PC-3 (cell line): Measurements from ENCODE around the gene CDC7. TPM values are rescaled to one million over a fixed set of nuclear protein-coding genes. Genes with fewer than 3 reads are reported as not detected.

Source experiments
- ATAC-seq: fragments of 200-7000 bp; cut with Tn5 transposase; 2 replicates; pipeline ENCODE4 v1.9.1; 2020; ENCODE audit warnings: mild to moderate bottlenecking, moderate library complexity
- BruUV-seq: library from RNA; stranded (reverse); fragments of 400-500 nt; replicated peaks from 2 replicates; lab custom pipeline; 2021; lab: Mats Ljungman, UMichigan
- CTCF ChIA-PET: fragments of 300-600 bp; sonication (Branson Sonifier 250); formaldehyde crosslinking; loops from one replicate; lab custom pipeline; 2022; ENCODE audit warnings: antibody characterized with exemption; lab: Charles Lee
- POLR2A ChIA-PET: fragments of 300-600 bp; sonication (Branson Sonifier 250); formaldehyde crosslinking; loops from one replicate; lab custom pipeline; 2022; ENCODE audit warnings: antibody characterized with exemption; ENCODE audit not compliant: unreplicated experiment; lab: Charles Lee
- DNase-seq: peaks from one replicate; pipeline ENCODE4 v3.0.0-alpha.2; 2015
- H2AFZ ChIP-seq: fragments of 300-600 bp; sonication (generic); 2 replicates; pipeline ENCODE4 v1.6.0; 2016; ENCODE audit warnings: antibody characterized with exemption, low read length
- H3F3A ChIP-seq: fragments of 300-600 bp; sonication (generic); one replicate; pipeline ENCODE4 v1.6.0; 2017; ENCODE audit warnings: antibody characterized with exemption, low read length, control low read depth, mild to moderate bottlenecking; ENCODE audit not compliant: unreplicated experiment
- H3K27ac ChIP-seq: fragments of 300-600 bp; sonication (generic); 2 replicates; pipeline ENCODE4 v1.5.1; 2016; ENCODE audit warnings: mild to moderate bottlenecking, low read length
- H3K27me3 ChIP-seq: fragments of 300-600 bp; sonication (generic); 2 replicates; pipeline ENCODE4 v1.6.1; 2016; ENCODE audit warnings: low read length, mixed read lengths
- H3K36me3 ChIP-seq: fragments of 300-600 bp; sonication (generic); 2 replicates; pipeline ENCODE4 v1.6.1; 2016; ENCODE audit warnings: low read depth, mixed run types, low read length, mixed read lengths
- H3K4me1 ChIP-seq: fragments of 300-600 bp; sonication (generic); 2 replicates; pipeline ENCODE4 v1.5.1; 2016; ENCODE audit warnings: low read length; ENCODE audit not compliant: insufficient read depth
- H3K4me2 ChIP-seq: fragments of 300-600 bp; sonication (generic); 2 replicates; pipeline ENCODE4 v1.6.0; 2016; ENCODE audit warnings: low read length
- H3K4me3 ChIP-seq: fragments of 300-600 bp; sonication (generic); 2 replicates; pipeline ENCODE4 v1.5.1; 2016; ENCODE audit warnings: mild to moderate bottlenecking, low read length, mixed read lengths
- H3K79me2 ChIP-seq: fragments of 300-600 bp; sonication (generic); 2 replicates; pipeline ENCODE4 v1.6.1; 2017; ENCODE audit warnings: low read length, mixed read lengths
- H3K9ac ChIP-seq: fragments of 300-600 bp; sonication (generic); 2 replicates; pipeline ENCODE4 v1.6.0; 2016; ENCODE audit warnings: mild to moderate bottlenecking, low read length
- H3K9me2 ChIP-seq: fragments of 300-600 bp; sonication (generic); replicated peaks from 2 replicates; pipeline ENCODE4 v1.6.1; 2016; ENCODE audit warnings: mixed run types, low read length, mixed read lengths
- H3K9me3 ChIP-seq: fragments of 300-600 bp; sonication (generic); 2 replicates; pipeline ENCODE4 v1.6.1; 2016; ENCODE audit warnings: low read length, mixed read lengths
- H4K20me1 ChIP-seq: fragments of 300-600 bp; sonication (generic); 2 replicates; pipeline ENCODE4 v1.6.1; 2016; ENCODE audit warnings: low read length, mixed read lengths
- EZH2 ChIP-seq: fragments of 300-600 bp; sonication (generic); IDR thresholded peaks from one replicate; pipeline ENCODE4 v1.6.1; 2017; ENCODE audit warnings: antibody characterized with exemption, mild to moderate bottlenecking, low read length; ENCODE audit not compliant: unreplicated experiment
- EZH2phosphoT487 ChIP-seq: fragments of 300-600 bp; sonication (generic); IDR thresholded peaks from 2 replicates; pipeline ENCODE4 v1.6.1; 2018; ENCODE audit warnings: mild to moderate bottlenecking, antibody characterized with exemption, low read length, borderline replicate concordance
- intact Hi-C: fragments of 100-400 bp; cut with micrococcal nuclease; formaldehyde crosslinking; loops from 2 replicates; pipeline ENCODE4 v1.9.0; 2023
- total RNA-seq: library from RNA; depleted of rRNA; stranded (reverse); fragments of >200 nt; gene quantifications from 2 replicates; pipeline ENCODE4 v1.2.3, GENCODE V29; 2014
- TF ChIP-seq, protein P1 (sequence below): fragments of 300-600 bp; sonication (generic); conservative IDR thresholded peaks from 2 replicates; pipeline ENCODE4 v1.5.1; 2017; ENCODE audit warnings: antibody characterized with exemption, low read depth, mild to moderate bottlenecking, low read length

Gene CDC7
- total RNA-seq, 1 experiment from 2014 or later = 10.0 TPM

DNA sequence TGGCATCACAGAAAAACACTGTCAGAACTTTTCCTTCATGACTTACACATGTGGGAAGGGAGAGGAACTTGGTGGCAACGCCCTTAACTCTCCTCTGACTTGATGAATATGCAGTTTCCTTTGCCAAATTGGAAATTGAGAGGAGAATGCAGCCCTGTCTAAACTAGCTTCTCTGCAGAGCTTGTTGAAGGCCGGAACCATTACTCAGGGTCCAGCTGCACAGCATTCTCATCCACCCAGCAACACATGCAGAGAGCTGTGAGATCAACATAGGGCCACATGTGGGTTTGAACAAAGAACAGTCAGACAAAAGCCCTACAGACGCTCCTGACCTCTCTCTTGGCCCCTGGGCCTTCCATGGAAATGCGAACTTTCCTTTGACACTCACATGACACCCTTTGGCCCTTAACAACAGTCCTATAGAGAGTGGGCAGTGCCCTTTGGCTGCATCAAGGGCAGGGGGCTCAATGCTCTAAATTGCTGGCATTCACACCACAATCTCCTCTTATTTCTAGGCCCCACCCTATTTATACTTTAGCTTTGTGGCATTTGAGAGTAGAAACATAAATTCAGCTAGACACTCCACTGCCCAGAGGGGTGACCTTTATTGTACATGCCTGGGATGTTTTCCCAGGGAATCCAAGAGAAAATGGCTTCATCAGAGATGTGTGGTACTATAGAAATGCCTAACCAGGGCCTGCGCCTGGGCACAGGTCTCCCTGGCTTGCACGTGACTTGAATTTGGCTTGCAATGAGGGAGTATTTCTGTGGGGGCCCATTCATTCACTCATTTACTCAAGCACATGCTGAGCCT is 64.4 kb downstream of the CDC7 start:
- H3K79me2 ChIP-seq = no peaks in the 10 kb centered on the region
- H3K4me1 ChIP-seq = peaks cover 16% of the 10 kb centered on the region
- H2AFZ ChIP-seq = no peak overlapping the region
- no peaks in the 10 kb centered on the region for H3K27me3 ChIP-seq
- H3K4me3 ChIP-seq = no peak overlapping the region
- H3K9me2 ChIP-seq = no peaks in the 10 kb centered on the region
- no peak overlapping the region for H3K4me2 ChIP-seq
- no peak overlapping the region for H3K9ac ChIP-seq
- ChIA-PET POLR2A (interaction anchor here (0.6 kb wide), 1 partner anchor 45 kb away, joined by 5 read pairs; no protein-coding TSS in a partner anchor), CTCF (no interaction called here)
- no peaks in the 10 kb centered on the region for H3K36me3 ChIP-seq
- no peak for DNase-seq
- intact Hi-C loops = loop anchor here (5.0 kb wide), 1 partner anchor 47 kb away; no protein-coding TSS in a partner anchor
- H3K27ac ChIP-seq = no peak overlapping the region
- ATAC-seq = no peak
- no TSS peak for BruUV-seq
- TF ChIP-seq EZH2 (no peak), EZH2phosphoT487 (no peak)
- no peaks in the 10 kb centered on the region for H4K20me1 ChIP-seq
- no peaks in the 10 kb centered on the region for H3F3A ChIP-seq
- H3K9me3 ChIP-seq = no peaks in the 10 kb centered on the region

DNA sequence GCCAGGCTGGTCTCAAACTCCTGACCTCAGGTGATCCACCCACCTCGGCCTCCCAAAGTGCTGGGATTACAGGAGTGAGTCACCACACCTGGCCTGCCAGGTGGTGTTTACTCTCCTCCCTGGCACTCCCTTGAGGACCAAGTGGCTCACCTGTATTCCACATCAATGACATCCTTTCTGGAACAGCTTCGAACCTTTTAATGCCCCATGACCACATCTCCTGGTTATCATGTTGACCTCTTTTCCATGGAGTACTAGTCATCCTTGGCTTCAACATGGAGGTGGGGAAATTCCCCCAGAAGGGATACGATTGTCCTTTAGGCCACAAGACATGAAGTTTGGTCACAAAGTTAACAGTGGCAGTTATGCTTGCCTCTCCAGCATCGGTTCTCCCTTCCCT is 66.9 kb downstream of the CDC7 start:
- Histone ChIP-seq H2AFZ (no peak overlapping the region), H3K4me1 (peaks cover 22% of the 10 kb centered on the region), H3K9ac (no peak overlapping the region), H3K27ac (peak overlapping the region; percentile 58), H4K20me1 (no peaks in the 10 kb centered on the region), H3K79me2 (no peaks in the 10 kb centered on the region), H3K9me2 (no peaks in the 10 kb centered on the region), H3K4me2 (no peak overlapping the region), H3K4me3 (no peak overlapping the region), H3K27me3 (no peaks in the 10 kb centered on the region), H3K36me3 (no peaks in the 10 kb centered on the region), H3F3A (no peaks in the 10 kb centered on the region), H3K9me3 (no peaks in the 10 kb centered on the region)
- ChIA-PET CTCF (no interaction called here), POLR2A (no interaction called here)
- DNase-seq (peak; percentile 80), ATAC-seq (no peak)
- TF ChIP-seq EZH2phosphoT487 = no peak
- TF ChIP-seq, protein P1, sequence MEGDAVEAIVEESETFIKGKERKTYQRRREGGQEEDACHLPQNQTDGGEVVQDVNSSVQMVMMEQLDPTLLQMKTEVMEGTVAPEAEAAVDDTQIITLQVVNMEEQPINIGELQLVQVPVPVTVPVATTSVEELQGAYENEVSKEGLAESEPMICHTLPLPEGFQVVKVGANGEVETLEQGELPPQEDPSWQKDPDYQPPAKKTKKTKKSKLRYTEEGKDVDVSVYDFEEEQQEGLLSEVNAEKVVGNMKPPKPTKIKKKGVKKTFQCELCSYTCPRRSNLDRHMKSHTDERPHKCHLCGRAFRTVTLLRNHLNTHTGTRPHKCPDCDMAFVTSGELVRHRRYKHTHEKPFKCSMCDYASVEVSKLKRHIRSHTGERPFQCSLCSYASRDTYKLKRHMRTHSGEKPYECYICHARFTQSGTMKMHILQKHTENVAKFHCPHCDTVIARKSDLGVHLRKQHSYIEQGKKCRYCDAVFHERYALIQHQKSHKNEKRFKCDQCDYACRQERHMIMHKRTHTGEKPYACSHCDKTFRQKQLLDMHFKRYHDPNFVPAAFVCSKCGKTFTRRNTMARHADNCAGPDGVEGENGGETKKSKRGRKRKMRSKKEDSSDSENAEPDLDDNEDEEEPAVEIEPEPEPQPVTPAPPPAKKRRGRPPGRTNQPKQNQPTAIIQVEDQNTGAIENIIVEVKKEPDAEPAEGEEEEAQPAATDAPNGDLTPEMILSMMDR = no peak
- TF ChIP-seq EZH2 = no peak
- intact Hi-C loops = loop anchor here (5.0 kb wide), 1 partner anchor 45 kb away; no protein-coding TSS in a partner anchor
- no TSS peak for BruUV-seq

DNA sequence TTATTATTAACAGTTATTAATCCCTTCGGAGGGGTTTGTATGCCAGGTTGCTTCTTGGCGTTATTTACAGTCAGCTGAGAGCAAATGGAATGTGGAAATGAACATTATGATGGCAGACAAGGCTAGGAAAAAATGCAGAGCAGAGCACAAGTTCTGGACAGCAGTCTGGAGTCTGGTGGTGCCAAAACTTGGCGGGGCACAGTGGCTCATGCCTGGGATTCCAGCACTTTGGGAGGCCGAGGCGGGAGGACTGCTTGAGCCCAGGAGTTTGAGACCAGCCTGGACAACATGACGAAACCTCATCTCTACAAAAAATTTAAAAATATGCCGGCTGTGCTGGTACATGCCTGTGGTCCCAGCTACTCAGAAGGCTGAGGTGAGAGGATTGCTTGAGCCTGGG is 67.6 kb downstream of the CDC7 start:
- ChIA-PET CTCF (no interaction called here), POLR2A (no interaction called here)
- no peaks in the 10 kb centered on the region for H4K20me1 ChIP-seq
- BruUV-seq = no TSS peak
- DNase-seq (no peak), ATAC-seq (no peak)
- H3K4me1 ChIP-seq = peaks cover 22% of the 10 kb centered on the region
- no peak overlapping the region for H3K4me2 ChIP-seq
- no peaks in the 10 kb centered on the region for H3K27me3 ChIP-seq
- H3K27ac ChIP-seq = peak overlapping the region; percentile 58
- no peak for TF ChIP-seq EZH2phosphoT487
- TF ChIP-seq EZH2 = no peak
- TF ChIP-seq, protein P1 = no peak
- no peak overlapping the region for H3K4me3 ChIP-seq
- H2AFZ ChIP-seq = no peak overlapping the region
- H3F3A ChIP-seq = no peaks in the 10 kb centered on the region
- H3K9me3 ChIP-seq = no peaks in the 10 kb centered on the region
- H3K9ac ChIP-seq = no peak overlapping the region
- intact Hi-C loops = loop anchor here (5.0 kb wide), 1 partner anchor 44 kb away; no protein-coding TSS in a partner anchor
- H3K79me2 ChIP-seq = no peaks in the 10 kb centered on the region
- no peaks in the 10 kb centered on the region for H3K36me3 ChIP-seq
- no peaks in the 10 kb centered on the region for H3K9me2 ChIP-seq
